Tibial nerve (tissue), 4 donors: ENCODE results near the gene USP20.

Source experiments
- CTCF ChIP-seq, 5 experiments: fragments of 200-600 bp in 3 of 5; fragments of 450-650 bp in 2 of 5; sonication (generic) in 3 of 5; IDR thresholded peaks; one replicate each; pipeline ENCODE4 v1.5.1; 2016 to 2019; ENCODE audit warnings: antibody characterized with exemption in 5 of 5, mild to moderate bottlenecking in 3 of 5, moderate library complexity in 2 of 5
- EP300 ChIP-seq, 2 donors: sonication (generic); formaldehyde crosslinking; IDR thresholded peaks; one replicate each; pipeline ENCODE4 v1.6.1; 2017; ENCODE audit warnings: antibody characterized with exemption in 2 of 2, mild to moderate bottlenecking in 1 of 2
- POLR2A ChIP-seq, 2 donors: fragments of 450-650 bp; IDR thresholded peaks; one replicate each; pipeline ENCODE4 v1.6.1; 2017; ENCODE audit warnings: antibody characterized with exemption in 2 of 2, mild to moderate bottlenecking in 2 of 2, moderate library complexity in 2 of 2

GRCh38 chr9:129849901-129850300 lies 14.6 kb downstream of the USP20 start:
- TF ChIP-seq POLR2A (IDR thresholded peaks at IDR 0.05) (no peak), CTCF (IDR thresholded peaks at IDR 0.05) (no peak), EP300 (IDR thresholded peaks at IDR 0.05) (no peak)
